HG03108 (cell line): ENCODE measurements around the gene TLX1.

ENCODE experiments used
- ATAC-seq: cut with Tn5 transposase; IDR thresholded peaks from one replicate; pipeline ENCODE4 v1.9.1; 2021; ENCODE audit warnings: moderate library complexity; ENCODE audit not compliant: unreplicated experiment

The TLX1 gene

GRCh38 chr10:101130984-101131961 lies at the start of gene TLX1:
Gene TLX1 (plus strand): TSS chr10:101131300. CDS start chr10:101131542, 242 bp downstream.
- no peak for ATAC-seq

- no peak for ATAC-seq
Measured at GRCh38 chr10:101085846-101086245, 45.3 kb upstream of the TLX1 start.

- ATAC-seq, result no peak
Measured at GRCh38 chr10:101087376-101087775, 43.7 kb upstream of the TLX1 start.

- ATAC-seq, result no peak
Measured at GRCh38 chr10:101087965-101088364, 43.1 kb upstream of the TLX1 start.

GRCh38 chr10:101089520-101090299 lies 41.4 kb upstream of the TLX1 start:
- ATAC-seq, result no peak

- no peak for ATAC-seq
Measured at GRCh38 chr10:101090597-101090996, 40.5 kb upstream of the TLX1 start.

- no peak for ATAC-seq
Measured at GRCh38 chr10:101091546-101092290, 39.4 kb upstream of the TLX1 start.

- ATAC-seq, result no peak
Measured at GRCh38 chr10:101092881-101093354, 38.2 kb upstream of the TLX1 start.

- no peak for ATAC-seq
Measured at GRCh38 chr10:101094121-101094879, 36.8 kb upstream of the TLX1 start.

- no peak for ATAC-seq
Measured at GRCh38 chr10:101095004-101095403, 36.1 kb upstream of the TLX1 start.

GRCh38 chr10:101095550-101096213 lies 35.4 kb upstream of the TLX1 start:
- peak; percentile 64 for ATAC-seq

GRCh38 chr10:101096378-101096777 lies 34.7 kb upstream of the TLX1 start:
- ATAC-seq, result no peak

- ATAC-seq, result no peak
Measured at GRCh38 chr10:101097881-101098280, 33.2 kb upstream of the TLX1 start.

GRCh38 chr10:101099901-101100300 lies 31.2 kb upstream of the TLX1 start:
- no peak for ATAC-seq

GRCh38 chr10:101101372-101101881 lies 29.7 kb upstream of the TLX1 start:
- no peak for ATAC-seq

- ATAC-seq, result no peak
Measured at GRCh38 chr10:101103430-101103829, 27.7 kb upstream of the TLX1 start.

- ATAC-seq, result no peak
Measured at GRCh38 chr10:101106351-101106750, 24.7 kb upstream of the TLX1 start.

GRCh38 chr10:101107771-101108170 lies 23.3 kb upstream of the TLX1 start:
- ATAC-seq, result no peak

GRCh38 chr10:101110856-101111523 lies 20.1 kb upstream of the TLX1 start:
- no peak for ATAC-seq
